ENCODE measurements around the gene HOXB9. TPM values are rescaled to one million over a fixed set of nuclear protein-coding genes. Genes with fewer than 3 reads are reported as not detected.

Gene HOXB9
- total RNA-seq (2022; extraction: Qiagen RNA extraction; ENCODE audit: low read depth): 7.7 to 9.1 TPM (median 8.1 TPM) in 5 replicates

GRCh38 chr17:48626245-48627117 lies at the start of gene HOXB9:
HOXB9 (minus strand) TSS chr17:48626358; CDS start chr17:48626269, 89 bp downstream.

GRCh38 chr17:48615047-48615962 lies 10.9 kb downstream of the HOXB9 start, which contains the start of gene HOXB8:
HOXB8 (minus strand) TSS chr17:48615292; CDS start chr17:48614704, 588 bp downstream.

GRCh38 chr17:48610282-48611211 lies 15.6 kb downstream of the HOXB9 start, which contains the start of gene HOXB7:
HOXB7 (minus strand) TSS chr17:48611017; CDS start chr17:48610918, 99 bp downstream.

GRCh38 chr17:48604770-48605329 lies 21.3 kb downstream of the HOXB9 start, which contains the start of gene HOXB6:
HOXB6 (minus strand) TSS chr17:48604986; CDS start chr17:48598150, 6,836 bp downstream.

GRCh38 chr17:48593126-48593829 lies 32.9 kb downstream of the HOXB9 start, which contains the start of gene HOXB5:
HOXB5 (minus strand) TSS chr17:48593779; CDS start chr17:48593682, 97 bp downstream.

GRCh38 chr17:48589831-48590606 lies 36.1 kb downstream of the HOXB9 start, which contains the start of gene HOXB3:
HOXB3 (minus strand) TSS chr17:48590241; CDS start chr17:48552474, 37,767 bp downstream.

GRCh38 chr17:48577946-48578615 lies 48.1 kb downstream of the HOXB9 start, which contains the start of gene HOXB4:
HOXB4 (minus strand) TSS chr17:48578350; CDS start chr17:48578319, 31 bp downstream.

Other genes with a start within 250 kb of the HOXB9 start
- 0.25 to 0.26 TPM in 2 of 5 replicates, not detected in the others for gene SKAP1, start 196.1 kb downstream of the HOXB9 start, total RNA-seq (2022; extraction: Qiagen RNA extraction; ENCODE audit: low read depth)
- gene HOXB1, start 95.3 kb downstream of the HOXB9 start, total RNA-seq (2022; extraction: Qiagen RNA extraction; ENCODE audit: low read depth): not detected in 5 replicates
- gene HOXB2, start 81.2 kb downstream of the HOXB9 start, total RNA-seq (2022; extraction: Qiagen RNA extraction; ENCODE audit: low read depth): 0.44 to 0.69 TPM (median 0.55 TPM) in 4 of 5 replicates, not detected in the other
- gene HOXB4, start 48.0 kb downstream of the HOXB9 start, total RNA-seq (2022; extraction: Qiagen RNA extraction; ENCODE audit: low read depth): 0.09 to 0.17 TPM (median 0.13 TPM) in 5 replicates
- gene HOXB3, start 36.1 kb downstream of the HOXB9 start, total RNA-seq (2022; extraction: Qiagen RNA extraction; ENCODE audit: low read depth): 3.8 to 9.3 TPM (median 5.9 TPM) in 5 replicates
- gene HOXB5, start 32.6 kb downstream of the HOXB9 start, total RNA-seq (2022; extraction: Qiagen RNA extraction; ENCODE audit: low read depth): 1.8 to 2.8 TPM (median 2.4 TPM) in 5 replicates
- 4.8 to 6.8 TPM (median 5.4 TPM) in 5 replicates for gene HOXB6, start 21.4 kb downstream of the HOXB9 start, total RNA-seq (2022; extraction: Qiagen RNA extraction; ENCODE audit: low read depth)
- 31.4 to 36.6 TPM (median 33.3 TPM) in 5 replicates for gene HOXB7, start 15.3 kb downstream of the HOXB9 start, total RNA-seq (2022; extraction: Qiagen RNA extraction; ENCODE audit: low read depth)
- gene HOXB8, start 11.1 kb downstream of the HOXB9 start, total RNA-seq (2022; extraction: Qiagen RNA extraction; ENCODE audit: low read depth): 7.1 to 9.6 TPM (median 8.0 TPM) in 5 replicates
- gene PRAC1, start 96.2 kb upstream of the HOXB9 start, total RNA-seq (2022; extraction: Qiagen RNA extraction; ENCODE audit: low read depth): not detected in 5 replicates
- not detected in 5 replicates for gene PRAC2, start 96.8 kb upstream of the HOXB9 start, total RNA-seq (2022; extraction: Qiagen RNA extraction; ENCODE audit: low read depth)
- gene HOXB13, start 102.4 kb upstream of the HOXB9 start, total RNA-seq (2022; extraction: Qiagen RNA extraction; ENCODE audit: low read depth): 1.7 to 2.8 TPM (median 2.7 TPM) in 5 replicates
- 0.45 to 1.5 TPM (median 0.73 TPM) in 5 replicates for gene TTLL6, start 190.9 kb upstream of the HOXB9 start, total RNA-seq (2022; extraction: Qiagen RNA extraction; ENCODE audit: low read depth)
- gene CALCOCO2, start 204.7 kb upstream of the HOXB9 start, total RNA-seq (2022; extraction: Qiagen RNA extraction; ENCODE audit: low read depth): 60.6 to 81.8 TPM (median 75.8 TPM) in 5 replicates